Caco-2 (cell line): ENCODE results near the gene LRRC40. TPM values are rescaled to one million over a fixed set of nuclear protein-coding genes. Genes with fewer than 3 reads are reported as not detected.

Experiments used
- BruUV-seq: library from RNA; stranded (reverse); fragments of 400-500 nt; replicated peaks from 2 replicates; lab custom pipeline; 2021; lab: Mats Ljungman, UMichigan
- CTCF ChIA-PET: fragments of 300-600 bp; sonication (Branson Sonifier 250); formaldehyde crosslinking; loops from one replicate; lab custom pipeline; 2022; ENCODE audit warnings: antibody characterized with exemption; lab: Charles Lee
- POLR2A ChIA-PET: fragments of 300-600 bp; sonication (Branson Sonifier 250); formaldehyde crosslinking; loops from one replicate; lab custom pipeline; 2022; ENCODE audit warnings: antibody characterized with exemption; lab: Charles Lee
- DNase-seq, 2 experiments: peaks; one replicate each; pipeline versions ENCODE4 v3.0.0 to v3.0.0-alpha.2; 2020 to 2022
- H3K27me3 ChIP-seq: replicated peaks from 2 replicates; pipeline ENCODE4 v1.6.0; 2011; ENCODE audit warnings: low read length; ENCODE audit not compliant: control insufficient read depth, insufficient read depth
- H3K36me3 ChIP-seq: 2 replicates; pipeline ENCODE4 v1.5.1; 2011; ENCODE audit warnings: low read length; ENCODE audit not compliant: control insufficient read depth, insufficient read depth
- H3K4me1 ChIP-seq: fragments of 250-450 bp; sonication (Bioruptor Pico); 2 replicates; pipeline ENCODE4 v1.5.1; 2020; ENCODE audit warnings: mild to moderate bottlenecking
- H3K4me3 ChIP-seq: 2 replicates; pipeline ENCODE4 v1.5.1; 2011; ENCODE audit warnings: low read depth, mild to moderate bottlenecking, control low read depth, low read length
- H3K9me3 ChIP-seq: fragments of 250-450 bp; sonication (Bioruptor Pico); 2 replicates; pipeline ENCODE4 v1.5.1; 2020; ENCODE audit warnings: mild to moderate bottlenecking, moderate library complexity
- H3K27ac Mint-ChIP-seq: one replicate; pipeline ENCODE4 v1.8.0; 2022; ENCODE audit warnings: mixed read lengths; ENCODE audit not compliant: unreplicated experiment
- H3K27me3 Mint-ChIP-seq: one replicate; pipeline ENCODE4 v1.8.0; 2022; ENCODE audit warnings: mixed read lengths; ENCODE audit not compliant: insufficient read depth, unreplicated experiment
- H3K36me3 Mint-ChIP-seq: one replicate; pipeline ENCODE4 v1.8.0; 2022; ENCODE audit warnings: mild to moderate bottlenecking, mixed read lengths; ENCODE audit not compliant: insufficient read depth, unreplicated experiment
- H3K4me1 Mint-ChIP-seq: one replicate; pipeline ENCODE4 v1.8.0; 2022; ENCODE audit warnings: low read depth, mixed read lengths; ENCODE audit not compliant: unreplicated experiment
- H3K4me3 Mint-ChIP-seq: one replicate; pipeline ENCODE4 v1.8.0; 2022; ENCODE audit warnings: mild to moderate bottlenecking, moderate library complexity, mixed read lengths; ENCODE audit not compliant: unreplicated experiment
- H3K9me3 Mint-ChIP-seq: one replicate; pipeline ENCODE4 v1.8.0; 2022; ENCODE audit warnings: mixed read lengths; ENCODE audit not compliant: unreplicated experiment
- CTCF ChIP-seq, 2 experiments: fragments of 200-600 bp in 1 of 2; IDR thresholded peaks; 1 replicate in 1 of 2; 2 replicates in 1 of 2; pipeline versions ENCODE4 v1.5.1 to v1.8.0; 2011 to 2022; ENCODE audit warnings: antibody characterized with exemption in 1 of 2, control low read depth in 1 of 2, inconsistent platforms in 1 of 2, low read depth in 1 of 2, low read length in 1 of 2, mild to moderate bottlenecking in 1 of 2, moderate library complexity in 1 of 2; ENCODE audit not compliant: insufficient read depth in 1 of 2, severe bottlenecking in 1 of 2, unreplicated experiment in 1 of 2
- intact Hi-C: fragments of 100-400 bp; cut with micrococcal nuclease; formaldehyde crosslinking; loops from one replicate; pipeline ENCODE4 v1.10.0; 2022; ENCODE audit not compliant: unreplicated experiment
- total RNA-seq: library from RNA; stranded (reverse); gene quantifications from 2 replicates; pipeline ENCODE4 v1.2.3, GENCODE V29; 2022

The LRRC40 gene
- total RNA-seq, 1 experiment from 2014 or later, result 15.6 TPM

GRCh38 chr1:70146488-70146887 is 58.9 kb downstream of the LRRC40 start:
- intact Hi-C loops, result no loop called here
- CTCF ChIA-PET, result no interaction called here

GRCh38 chr1:70143048-70143659 is 62.2 kb downstream of the LRRC40 start:
- no peaks in the 10 kb centered on the region for H3K9me3 Mint-ChIP-seq
- no peak for TF ChIP-seq CTCF (IDR thresholded peaks at IDR 0.05; ENCODE audit: insufficient read depth in 1 of 2, low read depth in 1 of 2, low read length in 1 of 2, severe bottlenecking in 1 of 2, unreplicated experiment in 1 of 2)
- ChIA-PET POLR2A (no interaction called here), CTCF (interaction anchor here (0.6 kb wide), 1 partner anchor 129 kb away, joined by 5 read pairs; no protein-coding TSS in a partner anchor)
- no peaks in the 10 kb centered on the region for H3K36me3 ChIP-seq
- H3K27ac Mint-ChIP-seq, result no peak overlapping the region
- no peaks in the 10 kb centered on the region for H3K36me3 Mint-ChIP-seq
- H3K27me3 Mint-ChIP-seq, result no peaks in the 10 kb centered on the region
- H3K4me1 Mint-ChIP-seq, result peaks cover 7% of the 10 kb centered on the region
- intact Hi-C loops, result no loop called here
- BruUV-seq, result no TSS peak
- H3K9me3 ChIP-seq, result no peaks in the 10 kb centered on the region
- H3K4me3 ChIP-seq, result no peak overlapping the region
- H3K27me3 ChIP-seq, result no peaks in the 10 kb centered on the region
- H3K4me1 ChIP-seq, result no peaks in the 10 kb centered on the region
- H3K4me3 Mint-ChIP-seq, result no peak overlapping the region
- DNase-seq, result no peak

More at GRCh38 chr1:70146488-70146887, 58.9 kb downstream of the LRRC40 start:
- BruUV-seq, result no TSS peak
- TF ChIP-seq CTCF (IDR thresholded peaks at IDR 0.05; ENCODE audit: insufficient read depth in 1 of 2, low read depth in 1 of 2, low read length in 1 of 2, severe bottlenecking in 1 of 2, unreplicated experiment in 1 of 2), result no peak
- DNase-seq, result no peak
- Mint-ChIP-seq H3K27me3 (no peaks in the 10 kb centered on the region), H3K4me3 (no peak overlapping the region), H3K4me1 (no peaks in the 10 kb centered on the region), H3K27ac (no peak overlapping the region), H3K9me3 (no peaks in the 10 kb centered on the region), H3K36me3 (peaks cover 4% of the 10 kb centered on the region)
- Histone ChIP-seq H3K4me1 (no peaks in the 10 kb centered on the region), H3K4me3 (no peak overlapping the region), H3K9me3 (no peaks in the 10 kb centered on the region), H3K36me3 (no peaks in the 10 kb centered on the region), H3K27me3 (no peaks in the 10 kb centered on the region)
- POLR2A ChIA-PET, result no interaction called here

- H3K4me3 Mint-ChIP-seq, result no peak overlapping the region
- H3K27me3 Mint-ChIP-seq, result no peaks in the 10 kb centered on the region
- no peak for TF ChIP-seq CTCF (IDR thresholded peaks at IDR 0.05; ENCODE audit: insufficient read depth in 1 of 2, low read depth in 1 of 2, low read length in 1 of 2, severe bottlenecking in 1 of 2, unreplicated experiment in 1 of 2)
- no peak overlapping the region for H3K4me3 ChIP-seq
- H3K9me3 ChIP-seq, result no peaks in the 10 kb centered on the region
- no peaks in the 10 kb centered on the region for H3K27me3 ChIP-seq
- no peaks in the 10 kb centered on the region for H3K36me3 Mint-ChIP-seq
- H3K27ac Mint-ChIP-seq, result no peak overlapping the region
- H3K4me1 Mint-ChIP-seq, result peaks cover 7% of the 10 kb centered on the region
- H3K9me3 Mint-ChIP-seq, result no peaks in the 10 kb centered on the region
- H3K4me1 ChIP-seq, result no peaks in the 10 kb centered on the region
- ChIA-PET POLR2A (no interaction called here), CTCF (no interaction called here)
- intact Hi-C loops, result no loop called here
- no TSS peak for BruUV-seq
- H3K36me3 ChIP-seq, result no peaks in the 10 kb centered on the region
- DNase-seq, result no peak
Measured at GRCh38 chr1:70142075-70142474, 63.3 kb downstream of the LRRC40 start.
